SW480 (cell line): ENCODE data around the gene INTS6L.
"Not testable (repeated sequence)": the region's sequence is repeated elsewhere in the genome, so short reads cannot be mapped to it uniquely, and the experiment has no call there.

Experiments used
- DNase-seq: peaks from one replicate; pipeline ENCODE4 v3.0.0-alpha.2; 2016; ENCODE audit warnings: low spot score

INTS6L gene

GRCh38 chrX:135624408-135625204 lies 104.1 kb downstream of the INTS6L start:
- DNase-seq, result not testable (repeated sequence)

GRCh38 chrX:135625995-135626394 lies 105.5 kb downstream of the INTS6L start:
- peak; percentile 25 for DNase-seq

- DNase-seq, result no peak
Observed at GRCh38 chrX:135629342-135629741, 108.9 kb downstream of the INTS6L start.
